Fibroblast of skin of scalp (primary cell): ENCODE data around the gene C4orf50.
"Not testable (repeated sequence)": the region's sequence is repeated elsewhere in the genome, so short reads cannot be mapped to it uniquely, and the experiment has no call there.

Experiments
- DNase-seq: peaks from one replicate; pipeline ENCODE4 v3.0.0-alpha.2; 2013

Gene C4orf50

GRCh38 chr4:5967783-5968182, 50.4 kb downstream of the C4orf50 start:
- DNase-seq: no peak

GRCh38 chr4:5965225-5965624, 53.0 kb downstream of the C4orf50 start:
- DNase-seq: no peak

- no peak for DNase-seq
These were observed 54.2 kb downstream of the C4orf50 start for GRCh38 chr4:5964030-5964429.

- DNase-seq: no peak
These were observed 54.6 kb downstream of the C4orf50 start for GRCh38 chr4:5963611-5964010.

GRCh38 chr4:5962416-5962815, 55.8 kb downstream of the C4orf50 start:
- no peak for DNase-seq

- no peak for DNase-seq
These were observed 57.9 kb downstream of the C4orf50 start for GRCh38 chr4:5960252-5960880.

GRCh38 chr4:5959211-5959982, 58.8 kb downstream of the C4orf50 start:
- DNase-seq: no peak

GRCh38 chr4:5958199-5958735, 60.0 kb downstream of the C4orf50 start:
- no peak for DNase-seq

- DNase-seq: no peak
These were observed 61.2 kb downstream of the C4orf50 start for GRCh38 chr4:5957076-5957475.

GRCh38 chr4:5956285-5957021, 61.8 kb downstream of the C4orf50 start:
- DNase-seq: no peak

GRCh38 chr4:5955856-5956255, 62.4 kb downstream of the C4orf50 start:
- DNase-seq: no peak

- DNase-seq: no peak
These were observed 62.9 kb downstream of the C4orf50 start for GRCh38 chr4:5955201-5955821.

- DNase-seq: no peak
These were observed 64.0 kb downstream of the C4orf50 start for GRCh38 chr4:5954056-5954760.

GRCh38 chr4:5952975-5953951, 65.0 kb downstream of the C4orf50 start:
- no peak for DNase-seq

- DNase-seq: no peak
These were observed 65.8 kb downstream of the C4orf50 start for GRCh38 chr4:5952286-5952974.

GRCh38 chr4:5946653-5947052, 71.6 kb downstream of the C4orf50 start:
- not testable (repeated sequence) for DNase-seq

- DNase-seq: no peak
These were observed 72.3 kb downstream of the C4orf50 start for GRCh38 chr4:5945936-5946335.

- DNase-seq: no peak
These were observed 73.1 kb downstream of the C4orf50 start for GRCh38 chr4:5945171-5945570.

GRCh38 chr4:5943561-5943960, 74.7 kb downstream of the C4orf50 start:
- no peak for DNase-seq

GRCh38 chr4:5942947-5943346, 75.3 kb downstream of the C4orf50 start:
- no peak for DNase-seq
